Brain microvascular endothelial cell (primary cell): ENCODE results near the gene ZNF576.
"Not testable (repeated sequence)": the region's sequence is repeated elsewhere in the genome, so short reads cannot be mapped to it uniquely, and the experiment has no call there.

Source experiments
- DNase-seq: peaks from one replicate; pipeline ENCODE4 v3.0.0-alpha.2; 2020
- H3K27ac ChIP-seq: fragments of 250-450 bp; sonication (Bioruptor Pico); 2 replicates; pipeline ENCODE4 v1.5.1; 2020; ENCODE audit warnings: mild to moderate bottlenecking, moderate library complexity
- H3K27me3 ChIP-seq: fragments of 250-450 bp; sonication (Bioruptor Pico); replicated peaks from 2 replicates; pipeline ENCODE4 v1.5.1; 2020; ENCODE audit warnings: mild to moderate bottlenecking
- H3K36me3 ChIP-seq: fragments of 250-450 bp; sonication (Bioruptor Pico); replicated peaks from 2 replicates; pipeline ENCODE4 v1.5.1; 2020; ENCODE audit warnings: mild to moderate bottlenecking
- H3K4me3 ChIP-seq: 2 replicates; pipeline ENCODE4 v1.5.1; 2011; ENCODE audit warnings: low read depth, mild to moderate bottlenecking, control low read depth, low read length, moderate library complexity
- in situ Hi-C: cut with HindIII; loops from 2 replicates; pipeline ENCODE4 v1.10.0; 2017; ENCODE audit warnings: low sequenced_read_pairs, low pct_ligation_motif_present
- TF ChIP-seq, protein P1 (sequence below): IDR thresholded peaks from 2 replicates; pipeline ENCODE4 v1.5.1; 2011; ENCODE audit warnings: low read depth, mild to moderate bottlenecking, moderate library complexity, low read length, control low read depth, inconsistent platforms; ENCODE audit errors: missing control alignments

Gene ZNF576

GRCh38 chr19:43599635-43600295, 3.4 kb downstream of the ZNF576 start:
- Histone ChIP-seq H3K36me3 (peaks cover 6% of the 10 kb centered on the region), H3K4me3 (no peak overlapping the region), H3K27me3 (no peaks in the 10 kb centered on the region), H3K27ac (no peak overlapping the region)
- in situ Hi-C loops, result no loop called here
- TF ChIP-seq, protein P1, sequence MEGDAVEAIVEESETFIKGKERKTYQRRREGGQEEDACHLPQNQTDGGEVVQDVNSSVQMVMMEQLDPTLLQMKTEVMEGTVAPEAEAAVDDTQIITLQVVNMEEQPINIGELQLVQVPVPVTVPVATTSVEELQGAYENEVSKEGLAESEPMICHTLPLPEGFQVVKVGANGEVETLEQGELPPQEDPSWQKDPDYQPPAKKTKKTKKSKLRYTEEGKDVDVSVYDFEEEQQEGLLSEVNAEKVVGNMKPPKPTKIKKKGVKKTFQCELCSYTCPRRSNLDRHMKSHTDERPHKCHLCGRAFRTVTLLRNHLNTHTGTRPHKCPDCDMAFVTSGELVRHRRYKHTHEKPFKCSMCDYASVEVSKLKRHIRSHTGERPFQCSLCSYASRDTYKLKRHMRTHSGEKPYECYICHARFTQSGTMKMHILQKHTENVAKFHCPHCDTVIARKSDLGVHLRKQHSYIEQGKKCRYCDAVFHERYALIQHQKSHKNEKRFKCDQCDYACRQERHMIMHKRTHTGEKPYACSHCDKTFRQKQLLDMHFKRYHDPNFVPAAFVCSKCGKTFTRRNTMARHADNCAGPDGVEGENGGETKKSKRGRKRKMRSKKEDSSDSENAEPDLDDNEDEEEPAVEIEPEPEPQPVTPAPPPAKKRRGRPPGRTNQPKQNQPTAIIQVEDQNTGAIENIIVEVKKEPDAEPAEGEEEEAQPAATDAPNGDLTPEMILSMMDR, result peak; percentile 16
- no peak for DNase-seq

GRCh38 chr19:43600326-43600725, 3.9 kb downstream of the ZNF576 start:
- in situ Hi-C loops, H3K27ac ChIP-seq, DNase-seq, H3K36me3 ChIP-seq, H3K4me3 ChIP-seq, H3K27me3 ChIP-seq: not testable (repeated sequence)

GRCh38 chr19:43605875-43606568, 9.6 kb downstream of the ZNF576 start:
- no peak overlapping the region for H3K4me3 ChIP-seq
- no peaks in the 10 kb centered on the region for H3K27me3 ChIP-seq
- TF ChIP-seq, protein P1, result no peak
- H3K36me3 ChIP-seq, result peaks cover 11% of the 10 kb centered on the region
- no peak for DNase-seq
- no peak overlapping the region for H3K27ac ChIP-seq
- in situ Hi-C loops, result no loop called here

GRCh38 chr19:43606569-43607229, 10.3 kb downstream of the ZNF576 start:
- H3K4me3 ChIP-seq, result no peak overlapping the region
- TF ChIP-seq, protein P1, result no peak
- in situ Hi-C loops, result no loop called here
- H3K27ac ChIP-seq, result no peak overlapping the region
- H3K27me3 ChIP-seq, result no peaks in the 10 kb centered on the region
- peaks cover 11% of the 10 kb centered on the region for H3K36me3 ChIP-seq
- no peak for DNase-seq

DNA sequence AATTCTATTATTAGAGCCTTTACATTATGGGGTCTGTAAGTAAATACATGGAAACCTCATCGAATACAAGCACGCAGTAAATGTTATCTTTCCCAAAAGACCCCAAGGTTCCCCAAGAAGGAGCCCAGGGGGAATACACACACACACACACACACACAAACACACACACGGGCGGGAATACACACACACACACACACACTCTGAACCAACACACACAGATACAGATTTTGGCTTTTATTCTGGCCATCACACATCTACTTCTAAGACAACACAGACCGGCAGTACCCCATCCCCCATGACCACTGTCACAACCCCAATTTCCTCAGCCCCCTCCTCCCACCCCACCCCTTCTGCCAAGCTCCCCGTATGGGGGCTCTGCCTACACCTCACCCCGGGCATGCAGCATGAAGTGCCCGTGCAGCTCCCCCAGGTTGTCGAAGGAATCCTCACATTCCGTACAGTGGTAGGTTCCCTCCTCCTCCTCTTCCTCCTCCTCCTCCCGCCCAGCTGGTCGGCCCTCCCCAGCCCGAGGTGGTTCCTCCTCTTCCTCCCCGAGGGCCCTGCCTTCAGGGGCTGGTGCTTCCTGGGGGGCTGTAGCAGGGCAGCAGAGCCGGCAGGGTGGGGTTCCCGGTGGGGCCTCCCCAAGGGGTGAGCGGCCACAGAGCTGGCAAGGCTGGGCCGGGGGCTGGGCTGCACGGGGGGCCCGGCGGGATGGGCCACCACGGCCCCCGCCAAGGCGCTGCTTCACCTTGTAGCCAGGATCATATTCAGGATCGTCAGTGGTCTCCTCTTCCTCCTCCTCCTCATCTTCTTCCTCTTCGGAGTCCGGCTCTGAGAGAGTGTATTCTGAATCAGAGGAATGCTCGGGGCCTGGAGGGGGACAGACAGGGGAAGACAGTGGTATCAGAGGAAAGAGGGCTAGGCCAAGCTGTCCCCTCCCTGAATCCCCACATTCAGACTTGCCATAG, 11.1 kb downstream of the ZNF576 start:
- TF ChIP-seq, protein P1, result no peak
- in situ Hi-C loops, result no loop called here
- DNase-seq, result no peak
- no peak overlapping the region for H3K27ac ChIP-seq
- no peaks in the 10 kb centered on the region for H3K27me3 ChIP-seq
- H3K4me3 ChIP-seq, result no peak overlapping the region
- peaks cover 11% of the 10 kb centered on the region for H3K36me3 ChIP-seq

DNA sequence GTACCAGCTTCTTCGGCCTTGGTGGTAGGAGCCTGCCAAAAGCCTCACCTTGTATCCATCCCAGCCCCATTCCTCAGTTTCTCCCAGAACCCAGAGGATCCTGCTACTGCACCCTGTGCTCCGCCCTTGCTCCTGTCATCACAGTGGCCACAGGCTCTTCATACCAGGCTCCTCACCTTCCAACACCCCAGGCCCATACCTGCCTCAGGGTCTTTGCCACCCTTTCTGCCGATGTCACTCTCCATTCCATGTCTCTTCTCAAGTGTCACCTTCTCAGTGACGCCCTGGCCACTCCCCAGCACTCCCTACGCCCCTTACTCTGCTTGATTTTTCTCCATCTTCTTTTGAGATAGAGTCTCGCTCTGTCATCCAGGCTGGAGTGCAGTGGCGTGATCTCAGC, 13.5 kb downstream of the ZNF576 start:
- TF ChIP-seq, protein P1, result no peak
- peaks cover 11% of the 10 kb centered on the region for H3K36me3 ChIP-seq
- H3K27me3 ChIP-seq, result no peaks in the 10 kb centered on the region
- peak overlapping the region; percentile 35 for H3K27ac ChIP-seq
- DNase-seq, result no peak
- in situ Hi-C loops, result no loop called here
- no peak overlapping the region for H3K4me3 ChIP-seq
